ENCODE data around the gene LONP2. TPM values are rescaled to one million over a fixed set of nuclear protein-coding genes. Genes with fewer than 3 reads are reported as not detected.
"Not testable (repeated sequence)": the region's sequence is repeated elsewhere in the genome, so short reads cannot be mapped to it uniquely, and the experiment has no call there.

The LONP2 gene
- total RNA-seq, 2 donors from 2014 or later = 54.3 to 71.6 TPM

DNA sequence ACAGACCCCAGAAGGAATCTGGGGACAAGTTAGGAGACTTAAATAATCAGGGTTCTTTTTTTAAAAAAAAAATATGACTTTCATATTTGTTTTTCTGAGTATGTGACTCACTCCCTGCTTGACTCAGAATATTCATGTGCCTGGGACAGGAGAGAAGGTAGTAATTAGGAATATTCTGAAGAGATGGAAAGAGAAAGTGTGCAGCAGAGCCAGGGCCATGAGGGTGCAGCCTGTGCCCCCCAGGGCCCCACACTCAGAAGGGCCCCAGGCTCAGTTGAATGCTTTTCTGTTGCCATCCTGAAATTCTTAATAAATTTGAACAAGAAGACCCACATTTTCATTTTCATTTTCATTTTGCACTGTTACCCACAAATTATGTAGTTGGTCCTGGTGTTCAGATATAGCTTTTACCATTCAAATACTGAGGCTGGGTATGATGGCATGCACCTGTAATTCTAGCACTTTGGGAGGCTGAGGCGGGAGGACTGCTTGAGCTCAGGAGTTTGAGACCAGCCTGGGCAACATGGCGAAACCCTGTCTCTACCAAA, 11.5 kb upstream of the LONP2 start:
- no peak for ATAC-seq
- DNase-seq = no peak
- intact Hi-C loops (cut with DNase I) = loop anchor here in 1 of 2 donors (5.0 kb wide), 1 partner anchor 390 kb away; no protein-coding TSS in a partner anchor

DNA sequence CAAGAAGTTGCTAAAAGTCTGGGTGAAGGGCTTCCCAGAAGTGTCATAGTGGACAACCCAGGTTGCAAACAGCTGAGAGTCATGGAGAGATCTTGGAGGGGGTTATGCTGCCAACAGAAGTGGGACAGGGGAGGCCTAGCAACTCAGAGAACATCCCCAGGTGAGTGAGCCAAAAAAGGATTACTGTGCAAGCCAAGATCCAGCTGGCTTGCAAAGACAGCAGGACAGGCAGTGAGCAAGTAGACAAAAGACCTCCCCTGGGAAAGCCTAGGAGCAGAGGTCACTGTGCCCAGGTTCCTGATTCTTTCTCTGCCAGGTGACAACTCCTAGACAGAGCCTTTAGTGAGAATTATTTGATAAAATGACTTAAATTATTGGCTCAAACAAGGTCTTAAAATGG, 9.5 kb upstream of the LONP2 start:
- intact Hi-C loops (cut with DNase I) = loop anchor here in 1 of 2 donors (5.0 kb wide), 1 partner anchor 388 kb away; no protein-coding TSS in a partner anchor
- no peak for ATAC-seq
- no peak for DNase-seq

- ATAC-seq (no peak), DNase-seq (no peak)
- intact Hi-C loops (cut with DNase I) = no loop called here
Observed at GRCh38 chr16:48235058-48235555, 9.0 kb upstream of the LONP2 start.

DNA sequence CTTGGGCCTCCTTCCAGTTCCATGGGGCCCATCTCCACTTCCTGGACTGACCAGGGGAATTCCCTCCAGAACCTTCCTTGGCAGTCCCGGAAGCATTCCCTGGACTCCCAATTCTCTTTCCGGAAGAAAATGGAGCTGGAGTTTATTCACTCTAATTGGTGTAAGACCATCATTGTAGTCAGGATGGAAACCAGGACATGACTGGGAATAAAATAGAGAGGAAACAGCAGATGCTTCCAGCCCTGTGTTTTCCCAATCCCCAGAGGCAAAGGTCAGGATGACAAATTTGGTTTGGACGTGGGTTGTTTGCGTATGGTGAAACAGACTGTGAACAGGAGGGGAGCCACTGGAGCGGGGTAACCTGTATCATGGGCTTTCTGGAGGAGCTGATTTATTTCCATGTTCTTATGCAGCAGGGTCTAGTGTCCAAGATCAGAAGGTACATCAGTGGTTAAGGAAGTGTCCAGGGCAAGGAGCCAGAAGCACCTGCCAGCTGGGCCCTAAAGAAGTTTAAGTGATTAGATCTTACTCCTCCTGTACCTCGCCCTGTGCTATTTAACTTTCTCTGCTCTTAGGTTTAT, 8.5 kb upstream of the LONP2 start:
- intact Hi-C loops (cut with DNase I) = no loop called here
- ATAC-seq = no peak
- DNase-seq = no peak

- intact Hi-C loops (cut with DNase I) = no loop called here
- no peak for ATAC-seq
- DNase-seq = no peak
Observed at GRCh38 chr16:48236286-48236685, 7.8 kb upstream of the LONP2 start.

DNA sequence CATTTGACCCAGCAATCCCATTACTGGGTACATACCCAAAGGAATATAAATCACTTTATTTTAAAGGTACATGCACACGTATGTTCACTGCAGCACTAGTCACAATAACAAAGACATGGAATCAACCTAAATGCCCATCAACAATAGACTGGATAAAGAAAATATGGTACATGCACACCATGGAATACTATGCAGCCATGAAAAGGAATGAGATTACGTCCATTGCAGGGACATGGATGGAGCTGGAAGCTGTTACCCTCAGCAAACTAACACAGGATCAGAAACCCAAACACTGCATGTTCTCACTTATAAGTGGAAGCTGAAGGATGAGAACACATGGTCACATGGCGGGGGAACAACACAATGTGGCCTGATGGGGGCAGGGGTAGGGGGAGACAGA, 4.0 kb upstream of the LONP2 start:
- ATAC-seq; intact Hi-C loops (cut with DNase I): not testable (repeated sequence)

DNA sequence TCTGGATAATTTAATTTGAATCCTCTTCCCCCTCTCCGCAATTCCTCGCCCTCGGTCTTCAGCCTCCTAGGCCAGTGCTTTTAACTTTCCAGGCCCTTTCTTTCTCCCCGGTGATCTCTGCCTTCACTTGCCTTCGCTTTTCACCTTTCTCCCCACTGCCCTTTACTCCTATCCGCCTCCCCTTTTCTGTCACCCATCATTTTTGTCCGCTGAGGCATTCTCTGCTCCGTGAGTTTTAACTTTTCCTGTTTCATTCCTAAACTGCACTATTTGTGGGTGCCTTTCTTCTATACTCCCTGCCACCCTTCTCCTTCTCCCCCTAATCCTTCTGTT, 729 bp downstream of the LONP2 start:
- no peak for DNase-seq
- intact Hi-C loops (cut with DNase I) = no loop called here
- ATAC-seq = no peak

More for the DNA sequence above, 4.0 kb upstream of the LONP2 start:
- not testable (repeated sequence) for DNase-seq

GRCh38 chr16:48246066-48246465, 2.0 kb downstream of the LONP2 start:
- intact Hi-C loops (cut with DNase I) = no loop called here

DNA sequence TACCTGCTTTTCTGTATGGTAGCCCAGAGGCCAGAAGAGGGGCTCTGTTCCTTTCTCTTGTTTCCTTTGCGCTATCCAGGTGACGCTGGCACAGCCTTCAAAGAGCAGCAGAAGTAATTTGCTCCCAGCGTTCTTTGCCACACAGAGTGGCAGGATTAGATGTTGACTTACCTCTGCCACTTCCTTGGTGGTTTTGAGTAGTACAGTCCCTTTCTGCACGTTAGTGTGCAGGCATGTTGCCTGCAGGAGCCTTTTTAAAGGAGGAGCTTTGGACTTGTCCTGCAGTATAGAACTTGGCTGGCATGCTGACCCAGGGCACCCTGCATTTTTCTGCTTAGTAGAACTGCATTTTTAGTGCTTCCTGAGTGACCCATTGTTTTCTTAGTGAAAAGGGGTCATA, 3.2 kb downstream of the LONP2 start, which contains the start of gene ABCC11:
ABCC11 (minus strand) TSS at position 229 of the 400 bp plus-strand sequence. CDS start 15,618 bp downstream, outside the sequence.
- DNase-seq (no peak), ATAC-seq (no peak)
- intact Hi-C loops (cut with DNase I) = no loop called here

More at GRCh38 chr16:48246066-48246465, 2.0 kb downstream of the LONP2 start:
- no peak for ATAC-seq
- DNase-seq = no peak

GRCh38 chr16:48250520-48251278, 6.6 kb downstream of the LONP2 start:
- DNase-seq = no peak
- intact Hi-C loops (cut with DNase I) = no loop called here
- no peak for ATAC-seq

- DNase-seq (no peak), ATAC-seq (no peak)
- intact Hi-C loops (cut with DNase I) = no loop called here
Observed at GRCh38 chr16:48252013-48252412, 7.9 kb downstream of the LONP2 start.

DNA sequence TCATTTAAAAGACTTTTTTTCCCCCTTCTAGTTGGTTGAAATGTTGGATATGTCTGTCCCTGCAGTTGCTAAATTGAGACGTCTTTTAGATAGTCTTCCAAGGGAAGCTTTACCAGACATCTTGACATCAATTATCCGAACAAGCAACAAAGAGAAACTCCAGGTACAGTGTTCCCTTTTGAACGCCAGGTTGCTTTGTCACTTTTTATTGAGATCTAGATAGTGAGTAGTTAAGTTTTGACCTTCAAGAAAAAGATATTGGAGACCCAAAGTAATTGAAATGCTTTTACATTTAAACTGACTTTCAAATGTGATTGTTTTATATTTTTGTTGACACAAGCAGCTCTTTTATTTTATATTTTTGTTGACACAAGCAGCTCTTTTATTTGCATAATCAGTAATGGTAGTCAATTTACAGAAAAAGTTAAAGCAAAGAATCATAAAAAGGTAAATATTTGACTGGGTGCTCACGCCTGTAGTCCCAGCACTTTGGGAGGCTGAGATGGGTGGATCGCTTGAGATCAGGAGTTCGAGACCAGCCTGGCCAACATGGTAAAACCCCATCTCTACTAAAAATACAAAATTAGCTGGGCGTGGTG, 12.6 kb downstream of the LONP2 start:
- DNase-seq (no peak), ATAC-seq (no peak)
- intact Hi-C loops (cut with DNase I) = no loop called here

GRCh38 chr16:48261569-48261968, 17.5 kb downstream of the LONP2 start:
- DNase-seq (no peak), ATAC-seq (no peak)
- intact Hi-C loops (cut with DNase I) = no loop called here

DNA sequence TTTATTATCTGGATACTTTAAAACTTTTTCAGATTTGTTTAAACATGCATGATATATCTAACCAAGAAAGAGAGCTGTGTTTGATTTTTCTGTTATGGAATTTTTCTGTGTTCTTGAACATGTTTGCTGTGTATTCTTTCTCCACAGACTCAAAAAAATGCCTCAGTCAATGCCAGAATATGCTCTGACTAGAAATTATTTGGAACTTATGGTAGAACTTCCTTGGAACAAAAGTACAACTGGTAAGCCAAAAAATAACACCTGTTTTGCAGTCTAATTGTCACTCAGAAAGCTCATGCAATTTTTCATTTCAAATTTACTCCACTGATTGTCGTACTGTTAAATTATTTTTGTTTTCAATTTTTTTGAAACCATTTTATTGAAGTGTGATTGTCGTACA, 18.5 kb downstream of the LONP2 start:
- intact Hi-C loops (cut with DNase I) = no loop called here
- no peak for ATAC-seq
- no peak for DNase-seq

- ATAC-seq (no peak), DNase-seq (no peak)
- intact Hi-C loops (cut with DNase I) = no loop called here
Observed at GRCh38 chr16:48269011-48269410, 24.9 kb downstream of the LONP2 start.

DNA sequence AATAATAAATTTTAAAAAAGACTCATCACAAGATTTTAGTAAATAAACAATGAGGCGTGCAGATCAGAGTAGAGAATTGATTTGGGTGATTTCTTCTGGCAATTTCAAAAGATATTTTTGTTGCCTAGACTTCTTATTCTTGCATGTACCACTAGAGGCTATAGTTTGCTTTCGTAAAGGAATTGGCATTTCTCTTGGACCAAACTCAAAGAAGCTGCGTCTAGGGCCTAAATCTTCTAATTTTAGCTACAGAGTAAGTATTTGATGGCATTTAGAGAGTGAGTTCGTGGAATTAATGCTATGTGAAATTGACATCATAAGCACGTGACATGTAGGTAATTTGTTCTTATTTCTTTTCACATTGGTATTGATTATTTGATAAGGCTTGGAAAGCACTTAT, 27.6 kb downstream of the LONP2 start:
- ATAC-seq (no peak), DNase-seq (no peak)
- intact Hi-C loops (cut with DNase I) = no loop called here

GRCh38 chr16:48272837-48273421, 28.8 kb downstream of the LONP2 start:
- peak; percentile 25 for DNase-seq
- intact Hi-C loops (cut with DNase I) = no loop called here
- peak in 1 of 2 donors; percentile 39 for ATAC-seq

GRCh38 chr16:48274476-48274875, 30.4 kb downstream of the LONP2 start:
- DNase-seq (no peak), ATAC-seq (no peak)
- intact Hi-C loops (cut with DNase I) = no loop called here

DNA sequence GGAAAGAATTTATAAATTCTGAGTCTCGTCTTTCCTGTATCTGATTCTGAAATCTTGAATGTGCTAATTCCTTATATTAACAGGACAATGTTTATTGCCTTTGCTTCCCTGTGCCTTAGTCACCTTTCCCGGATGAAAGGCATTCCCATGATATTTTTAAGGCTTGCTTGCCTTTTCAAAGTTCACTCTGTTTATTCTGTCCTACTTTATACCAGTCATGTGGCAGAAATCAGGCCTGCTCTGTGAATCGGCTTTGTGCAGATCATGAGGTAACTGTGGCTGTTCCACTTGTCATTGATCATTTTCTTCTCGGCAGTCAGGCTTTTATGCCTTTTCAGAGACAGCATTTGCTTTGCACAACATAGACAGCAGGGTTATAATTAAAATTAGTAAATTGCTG, 32.0 kb downstream of the LONP2 start:
- ATAC-seq (no peak), DNase-seq (no peak)
- intact Hi-C loops (cut with DNase I) = no loop called here

DNA sequence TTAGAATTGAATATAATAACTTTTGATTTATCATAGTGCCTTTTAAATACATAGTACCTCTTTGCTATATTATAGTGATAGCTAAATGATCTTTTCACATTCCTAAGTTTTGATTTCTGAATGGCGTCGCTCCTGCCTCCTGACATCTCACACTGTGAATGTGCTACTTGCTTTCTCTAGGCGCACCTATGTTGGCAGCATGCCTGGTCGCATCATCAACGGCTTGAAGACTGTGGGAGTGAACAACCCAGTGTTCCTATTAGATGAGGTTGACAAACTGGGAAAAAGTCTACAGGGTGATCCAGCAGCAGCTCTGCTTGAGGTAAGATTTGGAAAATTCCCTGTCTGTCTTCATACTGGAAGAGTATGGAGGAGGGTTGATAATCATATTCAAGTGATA, 33.1 kb downstream of the LONP2 start:
- no peak for DNase-seq
- intact Hi-C loops (cut with DNase I) = no loop called here
- ATAC-seq = peak in 1 of 2 donors; percentile 26
